Ishikawa (cell line): ENCODE data around the gene TMEM141.
A peak's percentile ranks its signal among the peaks of the same experiment; 100 is the strongest.

Source experiments
- CEBPB ChIP-seq: IDR thresholded peaks from 2 replicates; pipeline ENCODE4 v1.6.1; 2012
- CREB1 ChIP-seq: IDR thresholded peaks from 2 replicates; pipeline ENCODE4 v1.6.1; 2012; ENCODE audit warnings: low read depth
- EGR1 ChIP-seq: IDR thresholded peaks from 2 replicates; pipeline ENCODE4 v1.6.1; 2012
- EP300 ChIP-seq: IDR thresholded peaks from 2 replicates; pipeline ENCODE4 v1.6.1; 2012; ENCODE audit warnings: borderline replicate concordance
- FOXM1 ChIP-seq: IDR thresholded peaks from 2 replicates; pipeline ENCODE4 v1.6.1; 2012; ENCODE audit warnings: low read depth, borderline replicate concordance
- NFIC ChIP-seq: IDR thresholded peaks from 2 replicates; pipeline ENCODE4 v1.6.1; 2012
- RAD21 ChIP-seq: IDR thresholded peaks from 2 replicates; pipeline ENCODE4 v1.6.1; 2012; ENCODE audit warnings: low read depth
- TAF1 ChIP-seq: IDR thresholded peaks from 2 replicates; pipeline ENCODE4 v1.6.1; 2012; ENCODE audit warnings: low read depth, mild to moderate bottlenecking
- TCF12 ChIP-seq: IDR thresholded peaks from 2 replicates; pipeline ENCODE4 v1.6.1; 2012; ENCODE audit warnings: low read depth
- TEAD4 ChIP-seq: IDR thresholded peaks from 2 replicates; pipeline ENCODE4 v1.6.1; 2012
- USF1 ChIP-seq: IDR thresholded peaks from 2 replicates; pipeline ENCODE4 v1.6.1; 2012
- YY1 ChIP-seq: IDR thresholded peaks from 2 replicates; pipeline ENCODE4 v1.6.1; 2012; ENCODE audit warnings: low read depth
- ZBTB7A ChIP-seq: IDR thresholded peaks from 2 replicates; pipeline ENCODE4 v1.6.1; 2012; ENCODE audit warnings: low read depth
- TF ChIP-seq, protein P1 (sequence below): IDR thresholded peaks from 2 replicates; pipeline ENCODE4 v1.6.1; 2012; ENCODE audit warnings: low read depth, mild to moderate bottlenecking
- TF ChIP-seq, protein P2 (sequence below): IDR thresholded peaks from 2 replicates; pipeline ENCODE4 v1.6.1; 2012

TMEM141 gene

GRCh38 chr9:136790640-136791515, at the start of gene TMEM141:
Gene TMEM141 (plus strand): TSS chr9:136791344. CDS start chr9:136791371, 27 bp downstream.
- peak; percentile 60 for TF ChIP-seq TAF1
- no peak for TF ChIP-seq EP300
- TF ChIP-seq, protein P1, sequence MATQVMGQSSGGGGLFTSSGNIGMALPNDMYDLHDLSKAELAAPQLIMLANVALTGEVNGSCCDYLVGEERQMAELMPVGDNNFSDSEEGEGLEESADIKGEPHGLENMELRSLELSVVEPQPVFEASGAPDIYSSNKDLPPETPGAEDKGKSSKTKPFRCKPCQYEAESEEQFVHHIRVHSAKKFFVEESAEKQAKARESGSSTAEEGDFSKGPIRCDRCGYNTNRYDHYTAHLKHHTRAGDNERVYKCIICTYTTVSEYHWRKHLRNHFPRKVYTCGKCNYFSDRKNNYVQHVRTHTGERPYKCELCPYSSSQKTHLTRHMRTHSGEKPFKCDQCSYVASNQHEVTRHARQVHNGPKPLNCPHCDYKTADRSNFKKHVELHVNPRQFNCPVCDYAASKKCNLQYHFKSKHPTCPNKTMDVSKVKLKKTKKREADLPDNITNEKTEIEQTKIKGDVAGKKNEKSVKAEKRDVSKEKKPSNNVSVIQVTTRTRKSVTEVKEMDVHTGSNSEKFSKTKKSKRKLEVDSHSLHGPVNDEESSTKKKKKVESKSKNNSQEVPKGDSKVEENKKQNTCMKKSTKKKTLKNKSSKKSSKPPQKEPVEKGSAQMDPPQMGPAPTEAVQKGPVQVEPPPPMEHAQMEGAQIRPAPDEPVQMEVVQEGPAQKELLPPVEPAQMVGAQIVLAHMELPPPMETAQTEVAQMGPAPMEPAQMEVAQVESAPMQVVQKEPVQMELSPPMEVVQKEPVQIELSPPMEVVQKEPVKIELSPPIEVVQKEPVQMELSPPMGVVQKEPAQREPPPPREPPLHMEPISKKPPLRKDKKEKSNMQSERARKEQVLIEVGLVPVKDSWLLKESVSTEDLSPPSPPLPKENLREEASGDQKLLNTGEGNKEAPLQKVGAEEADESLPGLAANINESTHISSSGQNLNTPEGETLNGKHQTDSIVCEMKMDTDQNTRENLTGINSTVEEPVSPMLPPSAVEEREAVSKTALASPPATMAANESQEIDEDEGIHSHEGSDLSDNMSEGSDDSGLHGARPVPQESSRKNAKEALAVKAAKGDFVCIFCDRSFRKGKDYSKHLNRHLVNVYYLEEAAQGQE, result no peak
- TF ChIP-seq, protein P2, sequence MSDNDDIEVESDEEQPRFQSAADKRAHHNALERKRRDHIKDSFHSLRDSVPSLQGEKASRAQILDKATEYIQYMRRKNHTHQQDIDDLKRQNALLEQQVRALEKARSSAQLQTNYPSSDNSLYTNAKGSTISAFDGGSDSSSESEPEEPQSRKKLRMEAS, result peak; percentile 72; the same call in 1 of the 2 replicates
- TF ChIP-seq RAD21, result no peak
- TF ChIP-seq YY1, result peak; percentile 63; the same call in 1 of the 2 replicates
- no peak for TF ChIP-seq TEAD4
- peak; percentile 7; the same call in 1 of the 2 replicates for TF ChIP-seq USF1

DNA sequence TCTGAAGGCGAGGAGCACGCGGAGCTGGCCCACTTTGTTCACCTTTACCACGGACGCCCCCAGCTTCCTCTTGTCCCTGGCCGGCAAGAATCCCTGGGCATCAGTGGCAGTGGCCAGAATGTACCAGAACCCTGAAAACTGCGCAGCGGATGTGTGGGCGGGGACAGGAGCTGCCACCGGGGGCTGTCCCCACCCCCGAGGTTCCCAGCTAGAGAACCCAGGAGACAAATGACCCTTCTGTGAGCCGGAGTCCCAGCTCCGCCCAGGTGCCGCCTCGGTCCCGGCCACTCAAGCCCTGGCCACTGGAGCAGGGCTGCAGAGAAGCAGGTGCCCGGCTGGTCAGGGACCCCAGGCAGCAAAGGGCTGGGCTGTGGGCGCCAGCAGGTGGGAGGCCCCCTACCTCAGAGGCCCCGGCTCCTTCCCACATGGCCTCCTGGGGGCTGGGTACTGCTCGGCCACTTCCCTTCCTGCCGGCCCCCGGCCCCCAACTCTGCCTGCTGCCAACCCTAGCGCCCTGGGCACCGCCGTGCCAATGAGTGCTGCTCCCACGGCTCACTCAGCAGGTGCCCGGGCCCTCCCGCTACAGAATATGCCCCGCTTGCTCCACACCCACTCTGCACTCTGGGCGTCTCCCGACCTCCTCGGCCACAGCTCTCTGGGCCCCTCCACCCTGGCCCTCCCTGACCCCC, 49.1 kb upstream of the TMEM141 start:
- TF ChIP-seq NFIC (no peak), CEBPB (no peak), RAD21 (no peak), EGR1 (peak; percentile 43; the same call in 1 of the 2 replicates)

- no peak for TF ChIP-seq CEBPB
- no peak for TF ChIP-seq YY1
- TF ChIP-seq, protein P1, result no peak
- TF ChIP-seq EP300, result no peak
- TF ChIP-seq FOXM1, result no peak
- TF ChIP-seq, protein P2, result no peak
- no peak for TF ChIP-seq USF1
- TF ChIP-seq CREB1, result no peak
- TF ChIP-seq EGR1, result no peak
- TF ChIP-seq RAD21, result no peak
- TF ChIP-seq TEAD4, result no peak
These were observed 48.4 kb upstream of the TMEM141 start, which contains the start of gene LCN10 for GRCh38 chr9:136742591-136743391. Gene LCN10 (minus strand): TSS chr9:136742940. CDS start chr9:136742903, 37 bp downstream.

DNA sequence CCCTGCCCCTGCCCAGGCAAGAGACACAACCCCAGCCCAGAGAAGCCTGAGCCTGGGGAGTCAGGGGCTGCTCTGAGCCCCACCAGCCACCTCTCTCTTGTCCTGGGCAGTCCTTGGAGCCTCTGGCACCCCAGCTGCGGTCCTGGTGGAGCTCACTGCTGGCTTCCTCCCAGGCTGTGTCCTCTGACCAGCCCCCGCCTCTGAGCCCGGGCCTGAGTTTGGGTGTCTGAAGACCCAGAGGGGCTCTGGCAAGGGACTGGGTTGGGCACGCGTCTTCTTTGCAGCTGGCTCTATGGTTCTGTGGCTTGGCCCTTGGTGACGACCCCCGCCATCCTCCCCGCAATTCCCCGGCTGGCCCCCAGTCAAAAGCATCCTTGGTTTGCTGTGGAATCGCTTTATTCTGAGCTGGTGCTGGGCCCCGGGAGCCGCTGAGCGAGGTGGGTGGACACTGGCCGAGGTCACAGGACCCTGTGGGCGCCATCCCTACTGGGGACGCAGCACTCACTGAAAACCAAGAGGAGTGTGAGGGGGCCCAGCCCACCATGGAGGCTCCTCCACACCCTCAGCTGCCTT, 47.4 kb upstream of the TMEM141 start:
- TF ChIP-seq CREB1 (no peak), CEBPB (no peak), YY1 (no peak), EGR1 (no peak), TEAD4 (no peak), ZBTB7A (no peak), EP300 (no peak), FOXM1 (no peak), TCF12 (no peak), NFIC (no peak), RAD21 (no peak), USF1 (no peak), TAF1 (no peak)
- TF ChIP-seq, protein P2, result no peak
- TF ChIP-seq, protein P1, result no peak
